Islet of Langerhans (tissue), 1 donor: ENCODE results near the gene ZNF280C.
A peak's percentile ranks its signal among the peaks of the same experiment; 100 is the strongest.
"Not testable (repeated sequence)": the region's sequence is repeated elsewhere in the genome, so short reads cannot be mapped to it uniquely, and the experiment has no call there.

Source experiments
- FAIRE-seq: peaks from one replicate; lab custom pipeline; 2011; peaks lifted over from hg19 to GRCh38; lab: Jason Lieb, UNC

The ZNF280C gene, protein sequence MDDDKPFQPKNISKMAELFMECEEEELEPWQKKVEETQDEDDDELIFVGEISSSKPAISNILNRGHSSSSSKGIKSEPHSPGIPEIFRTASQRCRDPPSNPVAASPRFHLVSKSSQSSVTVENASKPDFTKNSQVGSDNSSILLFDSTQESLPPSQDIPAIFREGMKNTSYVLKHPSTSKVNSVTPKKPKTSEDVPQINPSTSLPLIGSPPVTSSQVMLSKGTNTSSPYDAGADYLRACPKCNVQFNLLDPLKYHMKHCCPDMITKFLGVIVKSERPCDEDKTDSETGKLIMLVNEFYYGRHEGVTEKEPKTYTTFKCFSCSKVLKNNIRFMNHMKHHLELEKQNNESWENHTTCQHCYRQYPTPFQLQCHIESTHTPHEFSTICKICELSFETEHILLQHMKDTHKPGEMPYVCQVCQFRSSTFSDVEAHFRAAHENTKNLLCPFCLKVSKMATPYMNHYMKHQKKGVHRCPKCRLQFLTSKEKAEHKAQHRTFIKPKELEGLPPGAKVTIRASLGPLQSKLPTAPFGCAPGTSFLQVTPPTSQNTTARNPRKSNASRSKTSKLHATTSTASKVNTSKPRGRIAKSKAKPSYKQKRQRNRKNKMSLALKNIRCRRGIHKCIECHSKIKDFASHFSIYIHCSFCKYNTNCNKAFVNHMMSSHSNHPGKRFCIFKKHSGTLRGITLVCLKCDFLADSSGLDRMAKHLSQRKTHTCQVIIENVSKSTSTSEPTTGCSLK

DNA sequence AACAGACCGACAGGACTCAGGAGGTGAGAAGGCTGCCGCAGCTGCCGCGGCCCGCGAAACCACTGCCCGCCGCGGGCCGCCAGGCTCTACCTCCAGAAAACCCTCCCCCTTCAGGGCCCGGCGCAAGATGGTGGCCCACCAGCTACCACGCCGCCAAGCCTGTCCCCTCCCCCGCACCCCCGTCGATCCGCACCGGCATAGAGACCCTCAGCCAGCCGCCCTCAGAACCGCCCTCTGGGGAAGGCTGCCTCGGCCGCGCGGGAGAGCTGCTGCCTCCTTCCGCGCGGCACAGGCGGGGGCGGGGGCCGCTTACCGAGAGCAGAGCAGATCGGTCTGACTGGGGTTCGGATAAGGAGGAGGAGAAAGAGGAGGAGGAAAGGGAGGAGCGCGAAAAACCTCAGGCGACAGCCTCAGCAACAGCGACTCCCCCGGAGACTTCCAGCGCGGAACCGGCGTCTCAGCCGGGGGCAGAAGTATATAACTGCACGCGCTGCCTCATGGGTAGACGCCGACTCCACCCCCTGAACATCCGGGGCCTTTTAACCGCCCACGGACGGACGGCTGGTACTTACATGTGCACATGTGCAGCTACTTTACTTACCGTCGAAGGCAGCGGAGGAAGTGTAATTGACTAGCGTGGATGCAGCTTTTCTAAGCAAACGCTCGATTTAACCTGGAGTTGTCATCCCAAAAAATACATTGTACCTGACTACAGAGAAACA lies at the start of gene ZNF280C:
Gene ZNF280C (minus strand): TSS at position 451 of the 722 bp plus-strand sequence. CDS start 8,450 bp downstream, outside the sequence.
- FAIRE-seq, result no peak

DNA sequence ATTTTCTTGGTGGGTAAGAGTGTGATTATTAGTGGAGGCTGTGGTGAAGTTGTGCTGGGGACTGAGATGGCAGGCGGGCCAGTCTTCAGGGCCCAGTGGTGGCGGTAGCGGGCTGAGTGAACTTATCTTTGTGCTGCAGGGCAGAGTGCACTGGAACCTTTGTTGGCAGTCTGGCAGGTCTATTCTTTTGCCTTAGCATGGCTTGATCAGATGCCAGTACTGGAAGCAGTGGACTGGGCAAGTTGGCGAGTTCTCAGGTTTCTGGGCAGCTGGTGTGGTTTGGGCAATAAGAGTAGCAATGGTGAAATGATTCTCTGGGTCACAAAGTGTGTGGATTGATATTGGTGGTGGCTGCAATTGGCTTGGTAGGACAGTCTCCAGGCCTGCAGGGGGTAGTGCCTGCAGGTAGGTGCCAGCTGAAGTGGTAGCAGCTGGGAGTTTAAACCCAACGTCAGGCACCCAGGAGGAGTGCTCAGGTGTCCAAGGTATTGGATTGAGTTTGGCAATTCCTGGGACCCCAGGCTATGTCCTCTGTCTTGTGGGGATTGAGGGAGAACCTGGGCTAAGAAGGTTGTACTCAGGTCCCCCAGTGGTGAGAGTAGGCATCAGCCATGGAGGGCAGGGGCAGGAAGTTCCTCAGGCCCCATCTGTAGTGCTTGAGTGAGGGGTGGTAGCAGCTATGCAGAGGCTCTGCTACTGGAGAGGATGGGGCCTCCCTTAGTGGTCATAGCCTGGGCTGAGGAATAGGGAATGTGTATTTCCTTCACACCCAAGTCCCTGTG lies 36.1 kb upstream of the ZNF280C start:
- no peak for FAIRE-seq

DNA sequence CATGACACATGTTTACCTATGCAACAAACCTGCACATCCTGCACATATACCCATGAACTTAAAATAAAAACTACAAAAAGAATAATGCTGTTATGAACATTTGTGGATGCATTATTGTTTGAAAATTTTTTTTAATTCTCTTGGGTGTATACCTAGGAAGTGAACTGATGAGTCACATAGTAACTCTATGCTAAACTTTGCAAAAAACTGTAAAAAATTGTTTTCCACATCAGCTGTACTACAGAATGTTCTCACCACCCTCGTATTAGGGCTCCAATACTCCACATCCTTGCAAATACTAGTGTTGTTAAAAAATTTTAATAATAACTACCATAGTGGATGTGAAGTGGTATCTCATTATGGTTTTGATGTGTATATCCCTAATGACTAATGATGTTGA lies 33.3 kb upstream of the ZNF280C start:
- no peak for FAIRE-seq

DNA sequence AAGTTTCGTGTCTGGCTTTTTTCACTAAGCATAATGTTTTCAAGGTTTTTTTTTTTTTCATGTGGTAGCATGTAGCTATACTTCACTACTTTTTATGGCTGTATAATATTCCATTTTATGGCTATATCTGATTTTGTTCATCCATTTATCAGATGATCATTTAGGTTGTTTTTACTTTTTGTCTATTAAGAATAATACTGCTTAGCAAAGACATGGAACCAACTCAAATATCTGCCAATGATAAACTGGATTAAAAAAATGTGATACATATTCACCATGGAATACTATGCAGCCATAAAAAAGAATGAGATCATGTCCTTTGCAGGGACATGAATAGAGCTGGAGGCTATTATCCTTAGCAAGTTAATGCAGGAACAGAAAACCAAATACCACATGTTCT lies 32.7 kb upstream of the ZNF280C start:
- no peak for FAIRE-seq

DNA sequence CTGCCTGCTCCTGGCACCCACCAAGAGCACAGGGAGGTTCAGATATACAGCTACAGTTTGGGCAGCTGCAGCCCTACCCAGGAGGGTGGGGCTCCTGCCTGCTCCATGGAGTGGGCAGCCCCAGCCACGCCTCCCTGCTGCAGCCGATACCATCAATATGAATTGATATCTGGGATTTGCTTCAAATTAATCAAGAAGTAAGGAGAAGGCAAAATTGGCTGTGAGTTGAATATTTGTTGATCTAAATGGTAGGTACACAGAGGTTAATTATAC lies 31.2 kb upstream of the ZNF280C start:
- no peak for FAIRE-seq

DNA sequence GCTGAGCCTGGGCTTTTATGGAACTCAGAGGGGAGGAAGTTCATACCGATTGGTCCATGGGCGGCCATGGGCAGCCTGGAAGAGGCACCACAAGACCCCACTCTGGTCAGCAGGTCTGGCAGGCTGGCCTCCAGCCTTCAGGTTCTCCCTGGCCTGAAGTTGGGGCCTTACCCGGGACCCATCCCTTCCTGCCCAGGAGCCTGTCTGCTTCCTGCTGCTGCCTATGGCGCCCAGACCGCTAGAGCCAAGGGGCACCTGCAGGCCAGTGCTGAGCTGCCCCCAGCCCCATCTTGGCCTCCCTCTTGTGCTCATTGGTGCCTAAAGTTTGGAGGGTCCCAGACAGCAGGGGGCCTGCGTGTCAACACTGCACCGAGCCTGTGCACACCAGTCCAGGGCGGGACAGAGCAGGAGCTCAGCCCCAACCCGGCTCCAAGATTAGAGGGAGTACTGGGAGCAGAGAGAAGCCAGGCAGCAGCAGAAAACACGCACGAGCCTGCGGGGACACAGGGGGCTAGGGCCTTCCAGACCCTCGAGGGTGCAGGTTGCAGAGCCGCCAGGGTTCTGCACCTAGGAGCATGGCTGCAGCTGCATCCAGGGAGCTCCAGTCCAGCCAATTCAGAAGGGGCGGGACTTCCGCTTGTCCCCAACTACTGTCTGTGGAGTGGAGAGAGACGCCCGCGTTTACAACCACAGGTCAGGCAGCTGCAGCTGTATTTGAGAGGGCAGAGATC lies 30.7 kb upstream of the ZNF280C start:
- FAIRE-seq, result no peak

DNA sequence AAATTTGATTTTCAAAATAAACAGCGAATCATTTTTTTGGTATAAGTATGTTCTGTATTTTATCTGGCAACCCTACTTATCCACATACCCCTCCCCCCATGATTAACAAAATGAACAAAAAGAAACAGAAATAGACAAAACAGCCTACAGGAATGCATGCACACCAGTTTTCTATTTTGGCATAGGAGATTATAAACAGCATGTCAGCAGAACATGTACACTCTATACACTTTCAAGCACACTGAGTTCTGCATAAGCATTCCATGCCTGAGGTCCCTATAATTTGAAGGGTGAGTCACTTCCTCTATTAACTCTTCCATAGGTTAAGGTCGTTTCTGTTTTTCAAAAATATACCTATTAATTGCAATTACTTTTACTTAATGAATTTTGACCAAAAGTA lies 28.0 kb upstream of the ZNF280C start:
- no peak for FAIRE-seq

DNA sequence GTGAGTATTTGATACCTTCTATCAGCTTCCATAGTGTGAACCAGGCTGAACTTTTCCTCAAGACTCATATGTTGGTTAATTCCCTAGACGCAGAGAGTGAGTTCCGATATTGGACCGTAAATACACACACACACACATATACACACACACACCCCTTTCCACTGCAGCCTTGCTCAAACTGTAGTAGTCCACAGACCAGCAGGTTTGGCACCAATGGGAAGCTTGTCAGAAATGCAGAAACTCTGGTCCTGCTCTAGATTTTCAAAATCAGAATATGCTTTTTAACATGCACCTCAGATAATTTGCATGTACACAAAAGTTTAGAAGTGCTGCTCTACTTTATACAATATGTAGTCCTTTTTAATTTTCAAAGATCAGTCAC lies 27.6 kb upstream of the ZNF280C start:
- FAIRE-seq, result no peak

DNA sequence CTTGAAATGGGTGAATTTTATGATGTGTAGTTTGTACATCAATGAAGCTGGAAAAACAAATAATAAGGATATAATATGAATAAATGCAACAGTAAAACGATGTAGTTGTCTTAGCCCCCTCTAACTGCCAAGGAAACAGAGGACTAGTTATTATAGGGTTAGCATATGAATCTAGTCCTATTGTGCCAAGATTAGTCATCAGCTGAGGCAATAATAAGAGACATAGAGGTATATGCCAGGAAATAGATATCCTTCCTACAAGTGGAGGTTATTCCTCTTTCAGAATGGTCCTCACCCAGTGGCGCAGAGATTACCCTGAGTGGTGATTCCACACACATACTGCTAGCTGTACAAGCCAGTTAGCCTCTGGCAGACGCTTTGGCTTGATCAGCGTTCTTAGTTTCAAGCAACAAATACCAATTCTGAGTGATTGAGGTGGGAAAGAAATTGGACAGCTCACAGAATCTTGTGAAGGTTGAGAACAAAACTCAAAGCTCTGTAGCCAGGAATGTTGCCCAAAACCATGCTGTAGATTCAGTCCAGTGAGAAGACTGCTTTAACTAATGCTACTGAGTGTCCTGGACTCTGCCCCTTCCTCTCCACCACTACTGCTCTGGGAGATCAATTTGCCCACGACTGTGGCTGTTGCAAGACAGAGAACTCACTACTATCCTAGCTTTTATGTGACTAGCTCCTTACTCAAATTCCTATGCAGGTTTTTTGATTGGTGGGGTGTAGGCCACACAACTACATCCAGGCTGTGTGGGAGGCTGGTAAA lies 27.0 kb upstream of the ZNF280C start:
- no peak for FAIRE-seq

DNA sequence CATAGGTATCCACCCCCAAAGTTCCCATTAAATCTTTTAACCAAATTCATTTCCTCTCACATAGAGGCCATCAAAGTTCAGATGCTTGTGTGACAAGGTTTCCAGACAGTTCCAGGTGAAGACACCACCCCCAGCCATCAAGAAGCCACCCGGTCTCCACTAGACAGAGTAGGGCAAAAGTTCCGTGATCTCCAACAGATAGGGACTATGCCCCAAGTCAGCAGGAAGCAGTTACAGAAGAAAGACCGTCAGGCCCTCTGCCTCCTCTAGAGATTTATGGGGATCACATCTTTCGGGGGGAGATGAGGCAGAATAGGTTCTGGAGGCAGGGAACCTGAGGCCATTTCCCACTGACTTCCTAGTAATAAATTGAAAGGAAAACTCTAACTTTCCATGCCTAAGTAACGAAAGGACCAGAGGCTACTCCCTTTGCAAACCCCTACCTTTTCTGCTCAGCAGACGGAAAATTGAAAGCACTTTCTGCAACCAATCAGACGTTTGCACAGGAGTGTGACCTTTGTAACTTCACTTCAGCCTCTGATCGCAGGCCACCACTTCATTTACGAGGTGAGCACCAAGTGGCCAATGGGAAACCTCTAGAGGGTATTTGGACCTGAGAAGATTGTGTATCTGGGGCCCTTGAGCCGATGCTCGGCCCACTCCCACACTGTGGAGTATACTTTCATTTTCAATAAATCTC lies 18.5 kb upstream of the ZNF280C start:
- FAIRE-seq, result no peak

DNA sequence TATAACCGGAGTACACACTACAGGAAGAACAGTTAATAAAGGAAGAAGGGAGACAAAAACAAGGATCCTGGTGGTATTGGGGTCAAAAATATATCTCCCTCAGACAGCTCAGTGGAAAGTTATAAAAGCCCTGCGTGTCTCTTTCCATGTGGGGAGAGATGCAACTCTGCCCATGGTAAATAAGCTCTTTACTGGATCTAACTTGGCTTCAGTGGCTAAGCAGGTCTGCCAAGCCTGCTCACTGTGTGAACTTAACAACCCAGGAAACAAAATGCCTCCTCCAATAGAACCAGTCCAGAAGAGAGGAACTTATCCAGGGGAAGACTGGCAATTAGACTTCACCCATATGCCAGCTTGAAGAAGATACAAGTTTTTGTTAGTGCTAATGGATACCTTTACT lies 17.0 kb upstream of the ZNF280C start:
- no peak for FAIRE-seq

DNA sequence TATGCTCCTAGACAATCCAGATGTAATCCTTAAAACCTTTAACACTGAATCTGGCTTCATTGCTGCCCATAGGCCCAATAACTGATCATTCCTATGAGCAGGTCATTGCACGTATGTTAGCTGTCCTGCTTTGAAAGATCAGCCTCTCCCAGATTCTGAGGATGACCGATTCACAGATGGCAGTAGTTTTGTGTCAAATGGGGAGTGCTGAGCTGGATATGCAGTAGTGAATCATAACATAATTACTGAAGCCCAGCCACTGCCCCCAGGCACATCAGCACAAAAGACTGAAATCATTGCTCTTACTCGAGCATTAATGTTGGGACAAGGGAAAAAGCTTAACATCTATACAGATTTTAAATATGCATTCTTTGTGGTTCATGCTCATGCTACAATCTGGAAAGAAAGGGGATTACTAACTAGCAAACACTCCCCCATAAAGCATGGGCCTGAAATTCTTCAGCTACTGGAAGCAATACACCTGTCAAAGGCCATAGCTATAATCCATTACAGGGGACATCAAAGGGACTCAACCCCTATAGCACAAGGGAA lies 16.4 kb upstream of the ZNF280C start:
- no peak for FAIRE-seq

DNA sequence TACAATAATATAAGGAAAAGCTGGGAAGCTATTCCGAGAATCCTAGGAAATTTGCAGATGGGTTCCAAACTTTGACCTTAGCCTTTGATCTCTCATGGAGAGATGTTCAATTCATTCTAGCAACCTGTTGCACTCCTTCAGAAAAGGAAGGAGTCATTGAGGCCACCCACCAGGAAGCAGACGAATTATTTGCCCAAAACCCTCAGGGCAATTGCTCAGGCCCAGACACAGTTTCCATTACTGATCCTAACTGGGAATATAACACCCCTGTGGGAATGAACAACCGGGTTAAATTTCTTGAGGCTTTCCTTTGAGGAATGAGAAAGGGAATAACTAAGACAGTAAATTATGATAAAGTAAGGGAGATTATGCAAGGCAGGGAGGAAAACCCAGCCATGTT lies 13.5 kb upstream of the ZNF280C start:
- FAIRE-seq, result no peak

DNA sequence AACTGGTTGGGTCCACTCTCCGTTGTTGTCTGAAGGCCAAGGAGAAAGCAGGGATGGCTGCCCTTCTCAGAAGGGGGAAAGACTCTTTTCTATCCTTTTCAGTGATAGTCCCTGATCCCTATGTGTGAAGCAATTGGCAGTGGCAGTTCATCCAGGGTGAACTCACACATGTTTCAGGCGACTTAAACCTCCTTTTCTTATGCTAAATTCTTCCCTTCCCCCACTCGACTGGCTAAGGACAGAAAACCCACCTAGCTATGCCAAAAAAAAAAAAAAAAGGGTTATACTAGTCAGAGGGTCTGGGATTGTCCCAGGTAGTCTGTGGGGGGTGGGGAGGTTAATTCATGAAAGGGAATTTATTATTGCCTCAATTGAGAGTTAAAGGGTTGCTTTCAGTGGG lies 12.2 kb upstream of the ZNF280C start:
- no peak for FAIRE-seq

DNA sequence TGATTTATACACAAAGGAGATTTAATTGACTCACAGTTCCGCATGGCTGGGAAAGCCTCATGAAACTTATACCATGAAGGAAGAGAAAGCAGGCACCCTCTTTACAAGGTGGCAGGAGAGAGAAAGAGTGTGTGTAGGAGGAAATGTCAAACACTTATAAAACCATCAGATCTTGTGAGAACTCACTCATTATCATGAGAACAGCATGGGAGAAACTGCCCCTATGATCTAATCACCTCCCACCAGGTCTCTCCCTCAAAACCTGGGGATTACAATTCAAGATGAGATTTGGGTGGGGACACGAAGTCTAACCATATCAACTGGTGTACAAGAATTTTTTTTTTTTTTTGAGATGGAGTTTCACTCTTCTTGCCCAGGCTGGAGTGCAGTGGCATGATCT lies 3.6 kb upstream of the ZNF280C start:
- not testable (repeated sequence) for FAIRE-seq

DNA sequence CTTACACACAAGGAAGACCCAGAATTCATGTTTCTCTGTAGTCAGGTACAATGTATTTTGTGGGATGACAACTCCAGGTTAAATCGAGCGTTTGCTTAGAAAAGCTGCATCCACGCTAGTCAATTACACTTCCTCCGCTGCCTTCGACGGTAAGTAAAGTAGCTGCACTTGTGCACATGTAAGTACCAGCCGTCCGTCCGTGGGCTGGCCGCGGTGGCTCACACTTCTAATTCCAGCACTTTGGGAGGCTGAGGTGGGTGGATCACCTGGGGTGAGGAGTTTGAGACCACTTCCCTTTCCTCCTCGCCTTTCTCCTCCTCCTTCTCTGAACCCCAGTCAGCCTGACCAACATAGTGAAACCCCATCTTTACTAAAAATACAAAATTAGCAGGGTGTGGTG lies 692 bp upstream of the ZNF280C start:
- peak; percentile 92 for FAIRE-seq

DNA sequence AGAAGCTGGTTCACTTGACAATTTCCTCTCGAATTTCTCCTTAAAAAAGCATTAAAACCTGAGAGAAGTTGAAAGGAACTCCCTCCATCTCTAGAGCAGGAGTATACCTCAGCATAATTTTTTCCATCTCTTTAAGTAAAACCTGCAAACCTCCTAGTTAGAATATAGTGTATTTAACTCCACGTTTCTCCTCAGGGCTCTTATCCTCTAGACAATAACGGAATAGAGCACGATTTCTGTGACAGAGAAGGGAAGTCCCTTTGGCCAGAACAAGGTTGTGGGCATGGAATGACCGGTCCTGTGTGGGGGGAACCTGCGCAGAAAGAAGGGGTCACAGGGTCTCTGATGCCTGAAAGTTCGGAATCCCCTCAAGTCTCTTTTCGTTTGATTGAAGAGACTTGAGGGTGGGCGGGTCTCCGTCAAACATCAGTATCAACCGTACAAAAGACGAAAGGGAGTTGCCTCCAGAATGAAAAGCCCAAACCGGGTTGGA lies 697 bp downstream of the ZNF280C start:
- no peak for FAIRE-seq

DNA sequence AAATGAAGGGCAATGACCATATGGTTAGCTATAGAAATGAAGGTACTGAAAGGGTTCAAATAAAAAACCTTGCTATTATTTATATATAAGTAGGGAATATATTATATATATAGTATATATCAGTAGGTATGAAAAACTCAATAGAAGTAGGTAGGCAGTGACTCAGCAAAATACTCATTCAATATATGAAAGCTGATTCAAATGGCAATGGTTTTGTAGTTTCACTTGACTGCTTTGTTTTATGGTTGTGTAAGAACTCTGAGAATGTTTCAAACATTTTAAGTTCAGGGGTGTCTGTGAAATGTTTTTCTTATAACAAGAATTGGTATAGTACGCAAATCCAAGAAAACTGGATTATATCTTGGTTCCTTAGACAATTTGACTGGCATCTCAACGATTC lies 4.1 kb downstream of the ZNF280C start:
- peak; percentile 72 for FAIRE-seq

DNA sequence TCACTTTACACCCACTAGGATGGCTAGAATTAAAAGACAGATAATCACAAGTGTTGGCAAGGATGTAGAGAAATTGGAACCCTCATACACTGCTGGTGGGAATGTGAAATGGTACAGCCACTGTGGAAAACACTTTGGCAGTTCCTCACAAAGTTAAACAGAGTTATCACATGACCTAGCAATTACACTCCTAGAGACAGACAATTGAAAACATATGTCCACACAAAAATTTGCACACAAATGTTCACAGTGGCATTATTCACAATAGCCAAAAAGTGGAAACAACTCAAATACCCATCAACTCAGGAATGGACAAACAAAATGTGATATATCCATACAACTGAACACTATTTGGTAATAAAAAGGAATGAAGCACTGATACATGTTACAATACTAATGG lies 5.7 kb downstream of the ZNF280C start:
- peak; percentile 93 for FAIRE-seq

DNA sequence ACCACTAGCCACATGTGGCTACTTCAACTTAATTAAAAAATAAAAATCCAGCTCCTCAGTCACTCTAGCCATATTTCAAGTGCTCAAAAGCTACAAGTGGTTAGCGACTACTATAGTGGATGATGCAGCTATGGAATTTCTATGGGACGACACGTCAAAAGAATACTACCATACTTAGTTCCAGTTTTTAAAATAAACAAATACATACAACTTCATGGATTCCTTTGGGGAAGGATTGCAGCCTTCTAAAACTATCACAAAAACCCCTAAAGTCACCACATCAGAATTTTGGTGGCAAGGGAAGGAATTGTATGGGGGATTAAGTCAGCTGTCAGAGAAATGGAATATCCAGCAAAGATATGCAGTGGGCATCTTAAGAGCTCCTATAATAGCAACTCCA lies 6.5 kb downstream of the ZNF280C start:
- no peak for FAIRE-seq
